GM06990 (cell line): ENCODE measurements around the gene TMEM72.

Source experiments
- DNase-seq: peaks from one replicate; pipeline ENCODE4 v3.0.0-alpha.2; 2011; ENCODE audit not compliant: insufficient read length; ENCODE audit errors: extremely low read depth
- H3K27me3 ChIP-seq: replicated peaks from 2 replicates; pipeline ENCODE4 v1.6.0; 2011; ENCODE audit warnings: low read length; ENCODE audit not compliant: control insufficient read depth, insufficient read depth
- H3K36me3 ChIP-seq: 2 replicates; pipeline ENCODE4 v1.5.1; 2011; ENCODE audit warnings: low read length; ENCODE audit not compliant: control insufficient read depth, insufficient read depth
- H3K4me3 ChIP-seq: replicated peaks from 2 replicates; pipeline ENCODE4 v1.5.1; 2011; ENCODE audit warnings: low read depth, mild to moderate bottlenecking, control low read depth, low read length
- TF ChIP-seq, protein P1 (sequence below): IDR thresholded peaks from 2 replicates; pipeline ENCODE4 v1.5.1; 2011; ENCODE audit warnings: low read length, control low read depth, mild to moderate bottlenecking, inconsistent platforms; ENCODE audit not compliant: insufficient read depth, poor library complexity, severe bottlenecking

Gene TMEM72

DNA sequence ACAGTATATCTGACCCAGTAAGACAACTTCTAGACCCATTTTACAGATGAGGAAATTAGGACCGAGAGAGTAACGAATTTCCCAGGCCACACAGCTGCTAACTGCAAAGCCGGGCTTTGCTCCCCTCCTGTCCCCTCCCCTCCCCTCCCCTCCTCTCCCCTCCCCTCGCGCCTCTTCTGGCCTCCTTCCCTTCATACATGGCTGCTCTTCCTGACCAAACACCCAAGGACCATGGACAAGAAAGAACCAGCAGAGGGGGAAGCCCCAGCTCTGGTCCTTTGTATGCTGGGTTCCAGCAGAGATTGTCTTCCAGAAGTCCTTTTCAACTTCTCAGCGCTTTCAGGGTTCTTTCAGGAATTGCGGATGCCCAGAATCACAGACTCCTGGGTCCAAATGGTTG lies 3.6 kb upstream of the TMEM72 start:
- TF ChIP-seq, protein P1, sequence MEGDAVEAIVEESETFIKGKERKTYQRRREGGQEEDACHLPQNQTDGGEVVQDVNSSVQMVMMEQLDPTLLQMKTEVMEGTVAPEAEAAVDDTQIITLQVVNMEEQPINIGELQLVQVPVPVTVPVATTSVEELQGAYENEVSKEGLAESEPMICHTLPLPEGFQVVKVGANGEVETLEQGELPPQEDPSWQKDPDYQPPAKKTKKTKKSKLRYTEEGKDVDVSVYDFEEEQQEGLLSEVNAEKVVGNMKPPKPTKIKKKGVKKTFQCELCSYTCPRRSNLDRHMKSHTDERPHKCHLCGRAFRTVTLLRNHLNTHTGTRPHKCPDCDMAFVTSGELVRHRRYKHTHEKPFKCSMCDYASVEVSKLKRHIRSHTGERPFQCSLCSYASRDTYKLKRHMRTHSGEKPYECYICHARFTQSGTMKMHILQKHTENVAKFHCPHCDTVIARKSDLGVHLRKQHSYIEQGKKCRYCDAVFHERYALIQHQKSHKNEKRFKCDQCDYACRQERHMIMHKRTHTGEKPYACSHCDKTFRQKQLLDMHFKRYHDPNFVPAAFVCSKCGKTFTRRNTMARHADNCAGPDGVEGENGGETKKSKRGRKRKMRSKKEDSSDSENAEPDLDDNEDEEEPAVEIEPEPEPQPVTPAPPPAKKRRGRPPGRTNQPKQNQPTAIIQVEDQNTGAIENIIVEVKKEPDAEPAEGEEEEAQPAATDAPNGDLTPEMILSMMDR: no peak
- Histone ChIP-seq H3K27me3 (no peaks in the 10 kb centered on the region; the same call in 1 of the 2 replicates), H3K36me3 (no peaks in the 10 kb centered on the region), H3K4me3 (no peak overlapping the region)
- DNase-seq: no peak

DNA sequence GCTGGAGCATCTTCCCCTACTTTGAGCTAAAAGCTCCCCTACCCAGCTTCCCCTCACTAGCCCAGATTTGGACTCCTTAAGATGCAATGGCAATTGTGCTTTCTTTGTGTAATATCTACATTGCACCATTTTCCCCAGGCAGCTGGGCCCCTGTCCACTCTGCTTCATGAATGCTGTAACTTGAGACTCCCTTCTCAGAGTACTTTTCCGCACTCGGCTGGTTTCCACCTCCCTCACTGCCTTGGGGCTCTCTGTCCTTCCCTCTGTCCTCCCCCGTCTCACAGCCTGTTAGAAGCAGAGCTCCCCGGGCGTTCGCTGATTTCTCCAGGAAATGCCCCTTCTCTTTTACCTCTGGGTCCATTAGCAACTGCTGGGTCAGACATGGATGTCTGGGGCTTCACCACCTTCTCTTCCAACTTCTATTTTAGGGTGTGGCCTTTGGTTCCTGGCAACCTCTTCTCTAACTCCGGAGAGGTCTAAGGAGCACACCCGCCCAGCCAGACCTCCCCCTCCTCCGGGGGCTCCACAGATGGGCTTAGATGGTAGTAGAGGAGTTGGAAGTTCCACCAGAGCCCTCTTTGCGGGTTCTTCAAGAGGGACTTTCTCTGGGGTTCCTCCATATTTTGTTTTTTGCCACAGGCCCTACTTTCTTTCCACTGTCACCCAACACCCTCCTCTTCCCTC lies 2.9 kb upstream of the TMEM72 start:
- H3K27me3 ChIP-seq: no peaks in the 10 kb centered on the region; the same call in 1 of the 2 replicates
- H3K4me3 ChIP-seq: no peak overlapping the region
- no peak for DNase-seq
- TF ChIP-seq, protein P1: no peak
- no peaks in the 10 kb centered on the region for H3K36me3 ChIP-seq

DNA sequence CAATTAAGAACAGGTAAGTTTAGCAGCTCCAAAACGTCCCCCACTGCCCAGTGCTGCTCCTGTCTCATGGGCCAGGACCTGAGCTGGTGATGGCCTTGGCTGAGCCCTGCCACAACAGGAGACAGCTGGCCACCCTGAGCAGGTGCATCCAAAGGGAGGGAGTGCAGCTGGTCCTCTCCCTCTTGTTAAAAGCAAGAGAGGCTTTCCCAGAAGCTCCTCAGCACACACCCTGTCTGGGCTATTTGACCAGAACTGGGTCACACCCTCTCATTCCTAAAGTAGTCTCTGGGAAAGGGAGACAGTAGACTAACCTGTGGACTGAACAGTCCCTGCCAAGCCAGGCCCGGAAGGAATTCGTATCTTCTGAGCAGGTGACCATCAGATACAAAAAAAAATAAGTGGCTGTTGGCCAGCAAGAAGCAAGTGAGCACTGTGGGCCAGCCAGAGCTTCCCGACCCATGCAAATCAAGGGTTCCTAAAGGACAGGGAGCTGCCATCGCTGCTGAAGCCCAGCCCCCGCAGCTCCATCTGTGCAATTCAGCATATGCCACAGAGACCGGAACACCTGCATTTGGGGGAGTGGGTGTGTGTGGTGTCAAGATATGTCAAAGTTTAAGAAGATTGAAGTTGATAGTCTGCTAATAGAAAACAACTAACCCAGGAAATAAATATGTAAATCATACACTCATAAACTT lies 2.1 kb upstream of the TMEM72 start:
- no peak for DNase-seq
- TF ChIP-seq, protein P1: no peak
- no peaks in the 10 kb centered on the region; the same call in 1 of the 2 replicates for H3K27me3 ChIP-seq
- H3K36me3 ChIP-seq: no peaks in the 10 kb centered on the region
- H3K4me3 ChIP-seq: no peak overlapping the region

DNA sequence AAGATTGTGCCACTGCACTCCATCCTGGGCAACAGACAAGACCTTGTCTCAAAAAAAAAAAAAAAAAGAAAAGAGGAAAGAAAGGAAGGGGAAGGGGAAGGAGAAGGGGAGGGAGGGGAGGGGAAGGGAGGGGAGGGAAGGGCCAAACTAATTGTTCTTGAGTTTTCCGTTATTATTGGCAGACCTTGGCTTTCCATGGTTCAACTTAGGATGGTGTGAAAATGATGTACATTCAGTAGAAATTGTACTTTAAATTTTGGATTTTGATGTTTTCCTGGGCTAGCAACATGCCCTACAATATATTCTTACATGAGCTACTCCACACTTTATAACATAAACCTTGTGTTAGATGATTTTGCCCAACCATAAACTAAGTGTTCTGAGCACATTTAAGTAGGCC lies 1.2 kb upstream of the TMEM72 start:
- TF ChIP-seq, protein P1: no peak
- Histone ChIP-seq H3K27me3 (no peaks in the 10 kb centered on the region; the same call in 1 of the 2 replicates), H3K4me3 (no peak overlapping the region)

DNA sequence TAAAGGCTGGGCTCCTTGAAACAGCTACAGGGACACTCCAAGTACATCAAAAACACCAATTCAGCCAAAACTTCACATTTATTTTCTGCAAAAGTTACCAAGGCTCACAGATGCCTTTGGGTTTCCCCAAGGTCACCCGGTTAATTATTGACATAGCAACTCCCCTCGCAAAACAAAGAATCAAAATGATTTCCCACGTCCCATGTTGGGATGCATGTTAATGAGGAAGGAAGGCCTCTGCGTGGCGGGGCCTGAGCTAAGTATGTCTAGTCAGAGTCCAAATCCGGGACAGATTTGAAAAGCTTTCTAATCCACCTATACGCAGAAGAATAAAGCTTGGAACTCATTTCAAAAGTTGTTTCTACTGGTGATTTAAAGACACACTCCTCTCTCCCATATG lies 535 bp upstream of the TMEM72 start:
- Histone ChIP-seq H3K4me3 (no peak overlapping the region), H3K36me3 (no peaks in the 10 kb centered on the region), H3K27me3 (no peaks in the 10 kb centered on the region; the same call in 1 of the 2 replicates)
- TF ChIP-seq, protein P1: no peak
- DNase-seq: no peak

More for the DNA sequence above, 1.2 kb upstream of the TMEM72 start:
- no peak for DNase-seq
- no peaks in the 10 kb centered on the region for H3K36me3 ChIP-seq
